Activated CD4-positive, alpha-beta T cell treated with anti-CD3 and anti-CD28 coated beads for 1 hour (primary cell): ENCODE data around the gene APCDD1.

Experiments
- DNase-seq: peaks from one replicate; pipeline ENCODE4 v3.0.0-alpha.2; 2020

APCDD1 gene

GRCh38 chr18:10436160-10436559 is 18.3 kb upstream of the APCDD1 start:
- DNase-seq, result no peak

- no peak for DNase-seq
These were observed 16.6 kb upstream of the APCDD1 start for GRCh38 chr18:10437837-10438236.

DNA sequence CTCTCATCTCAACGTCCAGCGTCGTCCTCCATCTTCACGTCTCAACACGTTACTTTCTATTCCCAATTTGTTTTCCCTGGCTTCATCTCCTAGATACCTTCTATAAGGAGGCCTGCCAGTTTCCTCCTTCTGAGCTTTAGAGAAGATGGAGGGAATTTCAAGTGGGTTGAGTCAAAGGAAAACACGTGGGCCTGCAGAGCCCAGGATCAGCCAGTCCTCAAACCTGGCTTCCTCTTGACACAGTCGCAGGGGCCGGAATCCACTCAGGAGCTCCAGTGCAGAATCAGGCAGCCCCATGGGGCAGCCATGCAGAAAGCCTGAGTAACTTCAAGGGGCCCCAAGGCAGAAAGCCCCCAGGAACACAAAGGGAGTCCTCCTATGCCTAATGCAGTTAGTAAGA is 14.5 kb upstream of the APCDD1 start:
- no peak for DNase-seq

DNA sequence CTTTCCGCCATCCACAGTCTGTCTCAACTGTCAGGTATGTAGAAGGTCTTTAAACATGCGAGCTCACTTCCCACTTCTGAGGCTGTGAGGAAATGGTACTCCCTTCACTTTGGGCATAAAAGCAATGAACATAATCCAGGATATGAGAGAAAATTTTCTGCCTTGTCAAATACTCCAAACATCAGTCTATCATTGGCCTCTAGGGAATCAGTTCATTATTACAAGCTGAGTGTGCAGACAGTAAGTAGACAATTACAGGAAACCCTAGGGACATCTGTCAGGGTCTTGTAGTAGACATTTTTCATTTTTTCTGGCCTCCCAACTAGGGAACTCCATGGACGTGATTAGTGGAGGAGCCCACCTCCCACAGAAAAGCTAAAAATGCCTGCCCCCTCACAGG is 13.6 kb upstream of the APCDD1 start:
- DNase-seq, result no peak

GRCh38 chr18:10441472-10441871 is 13.0 kb upstream of the APCDD1 start:
- no peak for DNase-seq

DNA sequence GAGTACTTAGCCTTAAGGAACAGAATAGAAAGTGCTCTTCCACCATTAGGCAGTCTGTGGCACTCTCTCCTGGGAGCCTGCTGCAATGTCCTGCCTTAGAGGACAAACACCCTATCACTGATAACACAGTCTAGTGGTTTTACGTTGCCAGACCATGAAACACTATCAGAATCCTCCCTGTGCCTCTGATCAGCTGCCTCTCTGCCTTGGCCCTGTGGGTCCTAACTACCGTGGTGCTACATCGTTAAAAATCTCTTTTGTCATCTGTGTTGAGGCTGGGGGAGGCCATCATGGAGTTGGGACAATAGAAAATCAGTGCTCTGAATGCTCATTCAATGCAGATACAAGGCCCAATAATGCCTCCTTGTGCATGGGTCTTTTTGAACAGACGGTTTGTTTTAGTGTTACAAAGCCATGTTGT is 11.9 kb upstream of the APCDD1 start:
- DNase-seq, result no peak

GRCh38 chr18:10443001-10443400 is 11.4 kb upstream of the APCDD1 start:
- no peak for DNase-seq

- DNase-seq, result no peak
These were observed 10.0 kb upstream of the APCDD1 start for GRCh38 chr18:10444314-10445006.

GRCh38 chr18:10449396-10449795 is 5.0 kb upstream of the APCDD1 start:
- no peak for DNase-seq

GRCh38 chr18:10450986-10451385 is 3.4 kb upstream of the APCDD1 start:
- DNase-seq, result no peak

DNA sequence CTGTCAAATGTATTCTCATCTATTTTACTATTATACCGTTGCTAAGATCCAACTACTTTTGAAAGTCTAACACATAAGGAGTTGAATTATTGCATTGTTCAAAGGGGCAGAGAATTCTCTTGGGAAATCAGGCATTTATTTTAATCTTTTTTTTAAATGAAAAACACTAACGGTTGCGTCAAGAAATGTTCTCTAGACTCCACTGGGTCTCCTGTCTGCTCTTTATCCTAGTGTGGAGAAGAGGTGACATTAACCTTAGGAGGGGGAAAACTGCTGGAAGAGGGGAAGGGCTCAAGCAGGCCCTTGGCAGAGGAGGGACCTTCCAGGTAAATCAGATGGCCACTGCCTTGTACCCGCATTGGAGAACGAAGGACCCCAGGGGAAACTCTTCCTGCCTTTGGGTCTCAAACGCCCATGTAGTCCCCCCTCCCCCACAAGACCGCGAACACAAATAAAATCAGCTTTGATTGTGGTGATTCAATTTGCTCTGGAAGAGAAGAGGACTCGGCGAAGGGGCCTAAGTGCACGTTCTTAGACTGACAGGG is 1.1 kb upstream of the APCDD1 start:
- DNase-seq, result no peak

- DNase-seq, result no peak
These were observed 484 bp downstream of the APCDD1 start for GRCh38 chr18:10454681-10455557.

- DNase-seq, result no peak
These were observed 1.5 kb downstream of the APCDD1 start for GRCh38 chr18:10455726-10456453.

- DNase-seq, result no peak
These were observed 2.3 kb downstream of the APCDD1 start for GRCh38 chr18:10456718-10457117.

- no peak for DNase-seq
These were observed 2.7 kb downstream of the APCDD1 start for GRCh38 chr18:10457128-10457527.

DNA sequence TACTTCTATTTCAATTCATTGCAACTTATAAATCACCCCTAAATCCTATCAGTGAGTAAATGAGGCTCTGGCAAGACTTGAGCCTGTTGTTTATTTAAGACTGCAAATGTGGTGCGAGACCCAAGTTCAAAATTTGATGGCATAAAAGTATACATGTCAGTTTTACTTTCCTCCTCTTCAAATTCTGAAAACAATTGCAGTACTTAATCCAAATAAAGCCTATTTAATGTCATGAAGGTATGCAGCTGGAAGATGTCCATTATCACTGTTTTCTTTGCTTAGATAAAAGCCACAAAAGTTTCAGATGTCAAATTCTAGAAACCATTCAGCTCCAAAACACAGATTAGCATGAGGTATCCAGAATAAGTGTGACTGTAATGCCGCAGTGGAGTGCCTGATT is 3.3 kb downstream of the APCDD1 start:
- no peak for DNase-seq

DNA sequence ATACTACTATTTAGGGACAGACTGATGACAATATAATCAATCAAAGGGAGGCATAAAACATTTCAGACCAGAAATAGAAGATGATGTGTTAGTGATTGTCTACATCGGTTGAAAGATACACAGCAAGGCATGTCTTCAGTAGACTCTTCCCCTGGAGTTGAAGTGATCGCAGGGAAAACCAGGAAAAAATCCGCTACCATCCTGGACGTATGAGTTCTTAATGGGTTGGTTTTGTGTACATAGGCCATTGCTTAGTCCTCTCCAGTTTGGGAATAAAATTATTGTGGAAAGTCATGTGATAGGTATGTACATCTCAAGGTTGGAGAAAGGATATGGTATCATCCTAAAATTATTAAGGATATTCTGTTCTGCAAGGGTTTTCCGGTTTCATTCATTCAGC is 4.3 kb downstream of the APCDD1 start:
- no peak for DNase-seq

- no peak for DNase-seq
These were observed 5.2 kb downstream of the APCDD1 start for GRCh38 chr18:10459587-10459986.

- no peak for DNase-seq
These were observed 6.1 kb downstream of the APCDD1 start for GRCh38 chr18:10460414-10461018.

GRCh38 chr18:10461989-10462388 is 7.6 kb downstream of the APCDD1 start:
- DNase-seq, result no peak

- no peak for DNase-seq
These were observed 8.2 kb downstream of the APCDD1 start for GRCh38 chr18:10462597-10462996.

- no peak for DNase-seq
These were observed 8.7 kb downstream of the APCDD1 start for GRCh38 chr18:10463096-10463495.

DNA sequence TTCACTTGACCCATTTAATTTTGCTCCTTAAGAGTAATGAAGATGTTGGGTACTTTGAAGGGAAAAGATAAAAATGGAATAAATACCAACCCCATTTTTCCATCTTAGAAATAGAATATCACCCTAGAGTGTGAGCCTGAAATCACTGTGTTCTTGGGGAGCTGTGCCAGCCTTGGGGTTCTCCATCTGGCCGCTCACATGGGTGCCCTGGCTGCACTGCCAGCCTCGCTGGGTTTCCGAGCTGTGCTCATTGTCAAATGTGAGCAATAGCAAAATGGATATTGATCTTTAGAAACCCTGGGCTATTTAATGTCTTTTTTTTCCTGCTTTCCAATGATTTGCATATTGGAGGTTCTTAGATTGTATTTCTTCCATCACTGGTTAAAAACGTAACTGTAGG is 9.3 kb downstream of the APCDD1 start:
- no peak for DNase-seq
